ENCODE measurements around the gene C16orf54.
"Not testable (repeated sequence)": the region's sequence is repeated elsewhere in the genome, so short reads cannot be mapped to it uniquely, and the experiment has no call there.

C16orf54 gene

GRCh38 chr16:29708917-29709600 is 36.7 kb downstream of the C16orf54 start:
- DNase-seq (ENCODE audit: low spot score): no peak

DNA sequence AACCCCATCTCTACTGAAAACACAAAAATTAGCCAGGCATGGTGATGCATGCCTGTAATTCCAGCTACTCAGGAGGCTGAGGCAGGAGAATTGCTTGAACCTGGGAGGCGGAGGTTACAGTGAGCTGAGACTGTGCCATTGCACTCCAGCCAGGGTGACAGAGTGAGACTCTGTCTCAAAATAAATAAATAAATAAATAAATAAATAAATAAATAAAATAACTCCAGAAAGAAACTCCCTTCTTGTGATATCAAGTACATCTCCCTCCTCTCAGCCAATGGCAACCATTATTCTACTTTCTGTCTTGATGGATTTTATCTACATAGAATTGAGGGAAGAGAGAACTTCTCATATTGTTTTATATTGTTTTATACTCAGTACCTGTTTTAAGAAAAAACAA is 38.6 kb downstream of the C16orf54 start:
- DNase-seq (ENCODE audit: low spot score): not testable (repeated sequence)

DNA sequence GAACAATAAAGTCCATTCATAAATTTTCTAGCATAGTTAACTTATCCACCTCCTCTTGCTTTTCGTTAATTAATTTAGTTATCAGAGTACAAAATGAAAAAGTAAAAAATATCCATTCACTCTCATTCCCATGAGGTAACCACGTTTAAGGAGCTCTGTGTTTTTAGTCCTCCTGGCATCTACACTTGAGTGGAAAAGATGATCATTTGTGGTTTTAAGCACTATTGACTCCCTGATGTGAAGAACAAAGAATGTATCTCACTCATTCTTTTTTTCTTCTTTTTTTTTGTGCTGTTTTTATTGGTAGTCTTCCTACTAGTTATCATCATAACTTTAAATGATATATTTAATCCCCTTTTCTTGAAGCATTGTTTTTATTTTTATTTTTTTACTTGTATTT is 40.8 kb downstream of the C16orf54 start:
- DNase-seq (ENCODE audit: low spot score): no peak

- no peak for DNase-seq (ENCODE audit: low spot score)
Measured at GRCh38 chr16:29702269-29702668, 43.5 kb downstream of the C16orf54 start.

- no peak for DNase-seq (ENCODE audit: low spot score)
Measured at GRCh38 chr16:29701214-29701555, 44.6 kb downstream of the C16orf54 start.

- DNase-seq (ENCODE audit: low spot score): peak; percentile 60
Measured at GRCh38 chr16:29700253-29700987, 45.4 kb downstream of the C16orf54 start.

DNA sequence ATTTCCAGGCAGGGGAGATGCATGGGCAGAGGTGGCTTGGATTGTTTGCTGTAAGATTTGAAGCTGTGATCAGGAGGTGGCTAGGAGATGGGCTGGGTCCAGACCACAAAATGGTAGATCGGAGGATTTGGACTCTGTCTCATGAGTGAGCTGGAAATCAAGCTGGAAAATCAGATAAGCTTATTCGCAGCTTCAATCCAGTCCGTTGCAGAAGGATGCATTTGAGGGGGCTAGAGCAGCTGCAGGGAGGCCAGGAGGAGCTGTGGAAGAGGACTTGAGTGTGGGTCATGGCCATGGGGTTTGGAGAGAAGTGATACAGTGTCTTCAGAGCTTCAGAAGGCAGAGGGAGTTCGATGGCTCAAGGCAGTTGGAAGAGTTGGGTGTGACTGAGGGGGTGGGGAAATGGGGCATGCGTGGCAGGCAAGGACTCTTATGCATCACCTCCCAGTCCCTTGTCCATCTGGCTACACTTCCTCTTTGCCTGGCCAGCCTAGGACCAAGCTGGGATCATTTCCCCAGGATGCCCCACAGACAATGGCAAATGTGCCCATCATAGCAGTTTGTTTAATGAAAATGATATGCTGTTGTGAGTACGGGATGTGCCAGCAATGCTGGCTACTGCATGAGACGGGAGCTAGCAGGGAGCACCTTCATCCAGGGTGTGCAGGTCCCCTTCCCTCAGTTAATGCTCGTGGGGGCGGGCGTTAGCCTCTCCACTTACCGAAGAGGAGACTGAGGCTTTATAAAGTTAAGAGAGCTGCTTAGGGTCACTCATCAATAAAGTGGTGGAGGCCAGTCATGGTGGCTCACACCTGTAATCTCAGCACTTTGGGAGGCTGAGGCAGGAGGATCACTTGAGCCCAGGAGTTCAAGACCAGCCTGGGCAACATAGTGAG is 46.2 kb downstream of the C16orf54 start:
- no peak for DNase-seq (ENCODE audit: low spot score)

DNA sequence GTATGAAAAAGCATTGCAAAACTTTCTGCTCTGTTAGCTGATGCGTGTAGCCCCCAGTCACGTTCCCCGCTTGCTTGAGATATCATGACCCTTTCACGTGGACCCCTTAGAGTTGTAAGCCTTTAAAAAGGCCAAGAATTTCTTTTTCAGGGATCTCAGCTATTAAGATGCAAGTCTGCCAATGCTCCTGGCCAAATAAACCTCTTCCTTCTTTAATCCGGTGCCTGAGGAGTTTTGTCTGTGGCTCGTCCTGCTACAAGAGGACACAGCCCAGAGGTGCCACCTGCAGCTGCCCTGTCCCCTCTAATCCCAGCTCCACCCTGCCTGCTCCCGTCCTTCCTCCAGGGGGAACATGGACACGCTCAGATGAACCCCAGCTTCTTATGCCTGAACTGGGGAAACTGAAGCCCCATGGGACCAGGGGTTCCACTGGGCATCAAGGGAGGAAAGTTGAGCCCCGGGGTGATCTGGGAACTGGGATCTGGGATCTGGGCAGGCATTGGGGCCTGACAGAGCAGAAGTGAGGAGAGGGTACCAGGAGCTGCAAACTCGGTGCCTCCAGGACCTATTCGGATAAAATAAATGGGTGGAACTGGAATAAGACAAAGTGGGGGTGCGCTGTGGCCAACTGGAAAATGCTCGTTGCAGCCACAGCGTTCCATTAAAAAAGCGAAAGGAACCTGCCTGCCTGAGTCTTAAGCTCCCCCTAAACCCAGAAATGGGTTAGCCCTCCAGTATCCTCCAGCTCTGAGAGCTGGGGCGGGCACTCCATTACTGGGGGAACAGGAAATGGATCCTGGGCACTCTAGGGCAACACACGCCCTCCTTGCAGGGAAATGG is 47.1 kb downstream of the C16orf54 start:
- no peak for DNase-seq (ENCODE audit: low spot score)

DNA sequence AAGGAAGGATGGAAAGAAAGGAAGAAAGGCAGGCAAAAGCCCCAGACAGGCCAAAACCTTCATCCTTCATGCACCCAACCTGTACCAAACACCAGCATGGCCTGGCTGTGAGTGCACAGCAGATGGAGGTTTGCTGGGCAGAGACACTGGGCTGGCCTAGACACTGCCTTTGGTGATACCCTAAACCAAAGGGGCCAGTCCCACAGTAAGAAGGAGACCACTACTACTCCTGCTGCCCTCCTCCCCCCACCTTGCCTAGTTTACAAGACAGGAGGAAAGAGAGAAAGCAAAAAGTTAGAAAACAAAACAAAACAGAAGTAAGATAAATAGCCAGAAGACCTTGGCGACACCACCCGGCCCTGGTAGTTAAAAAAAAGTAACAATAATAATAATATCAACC is 47.7 kb downstream of the C16orf54 start:
- no peak for DNase-seq (ENCODE audit: low spot score)

GRCh38 chr16:29697391-29697790 is 48.4 kb downstream of the C16orf54 start:
- DNase-seq (ENCODE audit: low spot score): no peak

DNA sequence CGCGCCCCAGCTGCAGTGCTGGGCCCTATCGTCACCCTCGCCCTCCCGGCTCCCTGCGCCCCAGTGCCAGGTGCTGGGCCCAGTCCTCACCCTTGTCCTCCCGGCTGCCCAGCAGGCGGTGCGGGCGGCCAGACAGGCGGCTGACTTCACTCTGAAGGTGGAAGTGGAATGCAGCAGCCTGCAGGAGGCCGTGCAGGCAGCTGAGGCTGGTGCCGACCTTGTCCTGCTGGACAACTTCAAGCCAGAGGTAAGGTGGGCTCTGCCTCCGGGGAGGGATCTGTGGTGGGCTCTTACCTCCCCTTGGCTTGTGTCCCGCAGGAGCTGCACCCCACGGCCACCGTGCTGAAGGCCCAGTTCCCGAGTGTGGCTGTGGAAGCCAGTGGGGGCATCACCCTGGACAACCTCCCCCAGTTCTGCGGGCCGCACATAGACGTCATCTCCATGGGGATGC is 48.9 kb downstream of the C16orf54 start:
- no peak for DNase-seq (ENCODE audit: low spot score)

- not testable (repeated sequence) for DNase-seq (ENCODE audit: low spot score)
Measured at GRCh38 chr16:29695675-29696074, 50.1 kb downstream of the C16orf54 start.

DNA sequence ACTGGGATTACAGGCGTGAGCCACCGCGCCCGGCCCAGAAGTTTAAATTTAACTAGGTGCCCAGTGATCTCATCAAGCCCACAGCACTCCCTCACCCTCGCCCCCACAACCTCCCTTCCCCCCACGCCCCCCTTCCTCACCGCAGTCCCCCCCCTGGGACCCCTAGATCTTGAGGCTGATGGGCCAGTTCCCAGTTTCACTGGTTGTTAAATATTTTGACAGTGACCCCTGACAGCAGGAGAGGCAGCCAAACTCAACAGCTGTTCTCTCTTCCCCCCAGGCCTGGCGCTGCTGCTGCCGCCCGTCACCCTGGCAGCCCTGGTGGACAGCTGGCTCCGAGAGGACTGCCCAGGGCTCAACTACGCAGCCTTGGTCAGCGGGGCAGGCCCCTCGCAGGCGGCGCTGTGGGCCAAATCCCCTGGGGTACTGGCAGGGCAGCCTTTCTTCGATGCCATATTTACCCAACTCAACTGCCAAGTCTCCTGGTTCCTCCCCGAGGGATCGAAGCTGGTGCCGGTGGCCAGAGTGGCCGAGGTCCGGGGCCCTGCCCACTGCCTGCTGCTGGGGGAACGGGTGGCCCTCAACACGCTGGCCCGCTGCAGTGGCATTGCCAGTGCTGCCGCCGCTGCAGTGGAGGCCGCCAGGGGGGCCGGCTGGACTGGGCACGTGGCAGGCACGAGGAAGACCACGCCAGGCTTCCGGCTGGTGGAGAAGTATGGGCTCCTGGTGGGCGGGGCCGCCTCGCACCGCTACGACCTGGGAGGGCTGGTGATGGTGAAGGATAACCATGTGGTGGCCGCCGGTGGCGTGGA is 51.2 kb downstream of the C16orf54 start:
- no peak for DNase-seq (ENCODE audit: low spot score)

DNA sequence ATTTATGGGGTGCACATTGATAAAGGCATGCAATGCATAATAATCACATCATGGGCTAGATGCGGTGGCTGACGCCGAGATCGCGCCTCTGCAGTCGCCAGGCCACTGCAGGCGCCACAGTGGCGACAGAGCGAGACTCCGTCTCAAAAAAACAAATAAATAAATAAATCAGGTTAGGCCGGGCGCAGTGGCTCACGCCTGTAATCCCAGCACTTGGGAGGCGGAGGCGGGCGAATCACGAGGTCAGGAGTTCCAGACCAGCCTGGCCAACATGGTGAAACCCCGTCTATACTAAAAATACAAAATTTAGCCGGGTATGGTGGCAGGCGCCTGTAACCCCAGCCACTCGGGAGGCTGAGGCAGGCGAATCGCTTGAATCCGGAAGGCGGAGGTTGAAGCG is 53.2 kb downstream of the C16orf54 start:
- not testable (repeated sequence) for DNase-seq (ENCODE audit: low spot score)

All from globus pallidus (tissue), 1 donor.